Peyer's patch (tissue), 4 donors: Measurements from ENCODE around the gene BMPR1B. TPM values are rescaled to one million over a fixed set of nuclear protein-coding genes. Genes with fewer than 3 reads are reported as not detected.

Source experiments
- DNase-seq, 3 donors: peaks; one replicate each; pipeline ENCODE4 v3.0.0-alpha.2; 2017 to 2019
- H3K27ac ChIP-seq, 4 donors: fragments of 200-600 bp; sonication (generic); one replicate each; pipeline ENCODE4 v1.5.1; 2016 to 2019
- H3K27me3 ChIP-seq, 2 donors: fragments of 200-600 bp; sonication (generic); one replicate each; pipeline ENCODE4 v1.5.1; 2019
- H3K36me3 ChIP-seq, 3 donors: fragments of 200-600 bp; sonication (generic); one replicate each; pipeline ENCODE4 v1.5.1; 2016 to 2019
- H3K4me1 ChIP-seq, 4 donors: fragments of 200-600 bp; sonication (generic); one replicate each; pipeline ENCODE4 v1.5.1; 2016 to 2019
- H3K4me3 ChIP-seq, 4 donors: fragments of 200-600 bp; sonication (generic); 1 replicate in 3 of 4; 2 replicates in 1 of 4; pipeline ENCODE4 v1.5.1; 2016 to 2019; ENCODE audit warnings: mild to moderate bottlenecking in 1 of 4
- H3K9me3 ChIP-seq, 4 donors: fragments of 200-600 bp; sonication (generic); one replicate each; pipeline ENCODE4 v1.5.1; 2016 to 2019; ENCODE audit warnings: mild to moderate bottlenecking in 1 of 4
- CTCF ChIP-seq, 6 experiments: fragments of 450-650 bp in 4 of 6; fragments of 200-600 bp in 2 of 6; sonication (generic) in 1 of 6; IDR thresholded peaks; one replicate each; pipeline ENCODE4 v1.5.1; 2017 to 2019; ENCODE audit warnings: antibody characterized with exemption in 6 of 6, mild to moderate bottlenecking in 3 of 6, moderate library complexity in 1 of 6
- POLR2A ChIP-seq, 2 donors: fragments of 450-650 bp; IDR thresholded peaks; one replicate each; pipeline ENCODE4 v1.5.1; 2017; ENCODE audit warnings: antibody characterized with exemption in 2 of 2, mild to moderate bottlenecking in 2 of 2, moderate library complexity in 2 of 2
- total RNA-seq, 4 donors: library from RNA; depleted of rRNA; stranded (reverse); fragments of >200 nt; gene quantifications; one replicate each; pipeline ENCODE4 v1.1.0, GENCODE V29; 2016

BMPR1B gene
- total RNA-seq, 4 donors from 2014 or later: not detected

GRCh38 chr4:94978904-94979303 is 221.1 kb downstream of the BMPR1B start:
- DNase-seq: no peak

GRCh38 chr4:94979621-94980020 is 221.9 kb downstream of the BMPR1B start:
- H3K27me3 ChIP-seq: no peaks in the 10 kb centered on the region
- H3K4me3 ChIP-seq: no peak overlapping the region
- no peak overlapping the region for H3K27ac ChIP-seq
- H3K4me1 ChIP-seq: no peaks in the 10 kb centered on the region
- no peak for DNase-seq
- no peaks in the 10 kb centered on the region for H3K36me3 ChIP-seq
- no peaks in the 10 kb centered on the region for H3K9me3 ChIP-seq
- TF ChIP-seq POLR2A (IDR thresholded peaks at IDR 0.05) (no peak), CTCF (IDR thresholded peaks at IDR 0.05) (no peak)

More at GRCh38 chr4:94978904-94979303, 221.1 kb downstream of the BMPR1B start:
- Histone ChIP-seq H3K36me3 (no peaks in the 10 kb centered on the region), H3K4me1 (no peaks in the 10 kb centered on the region), H3K4me3 (no peak overlapping the region), H3K9me3 (no peaks in the 10 kb centered on the region), H3K27me3 (no peaks in the 10 kb centered on the region), H3K27ac (no peak overlapping the region)
- TF ChIP-seq CTCF (IDR thresholded peaks at IDR 0.05): no peak
- no peak for TF ChIP-seq POLR2A (IDR thresholded peaks at IDR 0.05)

- no peaks in the 10 kb centered on the region for H3K4me1 ChIP-seq
- no peaks in the 10 kb centered on the region for H3K9me3 ChIP-seq
- H3K27ac ChIP-seq: no peak overlapping the region
- no peak for DNase-seq
- H3K36me3 ChIP-seq: no peaks in the 10 kb centered on the region
- H3K4me3 ChIP-seq: no peak overlapping the region
- no peak for TF ChIP-seq CTCF (IDR thresholded peaks at IDR 0.05)
- TF ChIP-seq POLR2A (IDR thresholded peaks at IDR 0.05): no peak
- H3K27me3 ChIP-seq: no peaks in the 10 kb centered on the region
Measured at GRCh38 chr4:94995684-94996394, 238.1 kb downstream of the BMPR1B start.

GRCh38 chr4:95000076-95000648 is 242.4 kb downstream of the BMPR1B start:
- TF ChIP-seq CTCF (IDR thresholded peaks at IDR 0.05) (no peak), POLR2A (IDR thresholded peaks at IDR 0.05) (no peak)
- no peaks in the 10 kb centered on the region for H3K27me3 ChIP-seq

GRCh38 chr4:95004912-95005311 is 247.2 kb downstream of the BMPR1B start:
- Histone ChIP-seq H3K27ac (no peak overlapping the region), H3K4me3 (no peak overlapping the region), H3K9me3 (no peaks in the 10 kb centered on the region), H3K4me1 (no peaks in the 10 kb centered on the region), H3K27me3 (no peaks in the 10 kb centered on the region), H3K36me3 (no peaks in the 10 kb centered on the region)
- no peak for TF ChIP-seq POLR2A (IDR thresholded peaks at IDR 0.05)
- TF ChIP-seq CTCF (IDR thresholded peaks at IDR 0.05): no peak
- no peak for DNase-seq

More at GRCh38 chr4:95000076-95000648, 242.4 kb downstream of the BMPR1B start:
- no peak for DNase-seq
- Histone ChIP-seq H3K4me1 (no peaks in the 10 kb centered on the region), H3K4me3 (no peak overlapping the region), H3K27ac (no peak overlapping the region), H3K36me3 (no peaks in the 10 kb centered on the region), H3K9me3 (no peaks in the 10 kb centered on the region)
